Progenitor cell of endocrine pancreas (in vitro differentiated cells): ENCODE data around the gene TBK1. TPM values are rescaled to one million over a fixed set of nuclear protein-coding genes. Genes with fewer than 3 reads are reported as not detected.

Experiments
- DNase-seq: peaks from one replicate; pipeline ENCODE4 v3.0.0; 2021; ENCODE audit warnings: low spot score; ENCODE audit not compliant: unreplicated experiment
- H3K27ac Mint-ChIP-seq: 2 replicates; pipeline ENCODE4 v1.8.0; 2021; ENCODE audit warnings: mild to moderate bottlenecking, moderate library complexity, mixed read lengths
- H3K27me3 Mint-ChIP-seq: 2 replicates; pipeline ENCODE4 v1.8.0; 2021; ENCODE audit warnings: mixed read lengths
- H3K36me3 Mint-ChIP-seq: 2 replicates; pipeline ENCODE4 v1.8.0; 2022; ENCODE audit warnings: mixed read lengths; ENCODE audit not compliant: insufficient read depth
- H3K4me1 Mint-ChIP-seq: 2 replicates; pipeline ENCODE4 v1.8.0; 2021; ENCODE audit warnings: low read depth, mixed read lengths
- H3K4me3 Mint-ChIP-seq: 2 replicates; pipeline ENCODE4 v1.8.0; 2021; ENCODE audit warnings: low read depth, mild to moderate bottlenecking, moderate library complexity, mixed read lengths
- H3K9me3 Mint-ChIP-seq: 2 replicates; pipeline ENCODE4 v1.8.0; 2021; ENCODE audit warnings: low read depth, mixed read lengths
- total RNA-seq: library from RNA; stranded (reverse); gene quantifications from 2 replicates; pipeline ENCODE4 v1.2.1, GENCODE V29; 2021
- TF ChIP-seq, protein P1 (sequence below): fragments of 200-600 bp; sonication (generic); IDR thresholded peaks from one replicate; pipeline ENCODE4 v1.5.0; 2021; ENCODE audit warnings: antibody characterized with exemption, mild to moderate bottlenecking; ENCODE audit not compliant: unreplicated experiment

TBK1 gene
- total RNA-seq, 1 donor from 2014 or later, result 20.4 TPM

DNA sequence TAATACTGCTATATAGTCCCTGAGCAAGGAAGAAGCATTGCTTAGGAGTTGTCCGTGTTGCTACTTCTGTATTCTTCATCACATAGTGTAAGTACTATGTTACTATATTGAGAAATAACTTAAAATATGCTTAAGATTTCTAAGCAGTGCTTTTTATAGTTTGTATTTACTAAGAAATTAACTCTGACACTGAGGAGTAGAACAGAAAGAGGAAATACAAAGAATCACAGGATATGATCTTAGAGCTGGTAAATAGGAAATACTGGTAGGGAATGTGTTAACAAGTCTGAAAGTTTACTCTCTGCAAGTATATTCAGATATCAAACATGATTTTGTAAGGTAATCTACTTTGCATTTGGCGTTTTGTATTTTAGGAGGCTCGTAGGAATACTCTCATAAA, 32.2 kb upstream of the TBK1 start:
- Mint-ChIP-seq H3K27me3 (no peaks in the 10 kb centered on the region), H3K9me3 (no peaks in the 10 kb centered on the region), H3K4me1 (no peaks in the 10 kb centered on the region), H3K36me3 (peaks cover 18% of the 10 kb centered on the region), H3K4me3 (no peak overlapping the region), H3K27ac (no peak overlapping the region)
- DNase-seq, result no peak
- TF ChIP-seq, protein P1, sequence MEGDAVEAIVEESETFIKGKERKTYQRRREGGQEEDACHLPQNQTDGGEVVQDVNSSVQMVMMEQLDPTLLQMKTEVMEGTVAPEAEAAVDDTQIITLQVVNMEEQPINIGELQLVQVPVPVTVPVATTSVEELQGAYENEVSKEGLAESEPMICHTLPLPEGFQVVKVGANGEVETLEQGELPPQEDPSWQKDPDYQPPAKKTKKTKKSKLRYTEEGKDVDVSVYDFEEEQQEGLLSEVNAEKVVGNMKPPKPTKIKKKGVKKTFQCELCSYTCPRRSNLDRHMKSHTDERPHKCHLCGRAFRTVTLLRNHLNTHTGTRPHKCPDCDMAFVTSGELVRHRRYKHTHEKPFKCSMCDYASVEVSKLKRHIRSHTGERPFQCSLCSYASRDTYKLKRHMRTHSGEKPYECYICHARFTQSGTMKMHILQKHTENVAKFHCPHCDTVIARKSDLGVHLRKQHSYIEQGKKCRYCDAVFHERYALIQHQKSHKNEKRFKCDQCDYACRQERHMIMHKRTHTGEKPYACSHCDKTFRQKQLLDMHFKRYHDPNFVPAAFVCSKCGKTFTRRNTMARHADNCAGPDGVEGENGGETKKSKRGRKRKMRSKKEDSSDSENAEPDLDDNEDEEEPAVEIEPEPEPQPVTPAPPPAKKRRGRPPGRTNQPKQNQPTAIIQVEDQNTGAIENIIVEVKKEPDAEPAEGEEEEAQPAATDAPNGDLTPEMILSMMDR, result no peak

DNA sequence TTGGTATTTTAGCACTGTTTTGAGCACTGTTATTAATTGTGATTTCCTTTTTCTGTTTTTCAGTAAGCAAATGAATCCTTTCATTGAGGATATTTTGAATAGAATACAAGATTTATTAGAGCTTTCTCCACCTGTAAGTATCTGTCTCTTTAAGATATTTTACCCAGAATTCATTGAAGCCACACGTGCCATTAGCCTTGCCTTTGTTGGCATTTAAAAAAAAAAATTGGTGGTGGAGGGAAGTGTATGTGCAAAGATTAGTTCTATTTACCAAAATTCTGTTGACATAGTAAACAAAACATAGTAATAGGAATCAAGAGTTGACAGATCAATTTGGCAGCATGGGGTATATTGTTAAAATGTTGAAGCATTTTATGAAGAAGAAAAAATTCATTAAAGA, 23.9 kb upstream of the TBK1 start:
- no peaks in the 10 kb centered on the region for H3K27me3 Mint-ChIP-seq
- peaks cover 3% of the 10 kb centered on the region for H3K4me1 Mint-ChIP-seq
- no peak overlapping the region for H3K27ac Mint-ChIP-seq
- H3K9me3 Mint-ChIP-seq, result no peaks in the 10 kb centered on the region
- H3K4me3 Mint-ChIP-seq, result no peak overlapping the region
- TF ChIP-seq, protein P1, result no peak
- peaks cover 36% of the 10 kb centered on the region for H3K36me3 Mint-ChIP-seq
- DNase-seq, result no peak

DNA sequence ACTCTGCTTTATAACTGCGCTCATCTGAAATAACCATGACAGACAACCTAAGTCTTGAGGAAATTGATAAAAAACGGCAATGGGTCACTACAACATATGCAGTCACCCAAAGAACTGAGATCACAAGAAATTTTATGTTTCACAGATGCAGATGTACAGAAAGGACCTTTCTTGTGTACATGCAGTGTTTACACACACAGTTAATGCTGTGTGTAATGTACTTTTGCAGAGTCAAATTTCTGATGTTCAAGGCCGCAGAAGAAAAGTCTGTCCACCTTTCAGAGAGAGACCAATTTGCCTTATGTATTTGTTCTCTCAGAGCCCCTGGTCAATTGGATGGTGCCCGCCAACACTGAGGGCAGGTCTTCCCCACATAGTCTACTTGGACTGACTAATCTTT, 23.0 kb upstream of the TBK1 start:
- Mint-ChIP-seq H3K9me3 (no peaks in the 10 kb centered on the region), H3K27ac (no peak overlapping the region), H3K27me3 (no peaks in the 10 kb centered on the region), H3K36me3 (peaks cover 37% of the 10 kb centered on the region), H3K4me1 (peaks cover 3% of the 10 kb centered on the region), H3K4me3 (no peak overlapping the region)
- DNase-seq, result no peak
- TF ChIP-seq, protein P1, result no peak

DNA sequence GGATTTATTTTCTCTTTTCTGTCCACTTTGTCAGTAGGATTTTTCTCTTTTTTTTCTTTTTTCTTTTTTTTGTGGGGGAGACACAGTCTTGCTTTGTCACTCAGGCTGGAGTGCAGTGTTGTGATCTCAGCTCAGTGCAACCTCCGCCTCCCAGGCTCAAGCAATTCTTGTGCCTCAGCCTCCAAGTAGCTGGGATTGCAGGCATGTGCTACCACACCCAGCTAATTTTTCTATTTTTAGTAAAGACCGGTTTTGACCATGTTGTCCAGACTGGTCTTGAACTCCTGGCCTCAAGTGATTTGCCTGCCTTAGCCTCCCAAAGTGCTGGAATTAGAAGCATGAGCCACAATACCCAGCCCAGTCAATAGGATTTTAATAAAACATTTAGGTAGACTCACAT, 21.0 kb upstream of the TBK1 start:
- TF ChIP-seq, protein P1, result no peak
- Mint-ChIP-seq H3K4me3 (no peak overlapping the region), H3K36me3 (peaks cover 36% of the 10 kb centered on the region), H3K27me3 (no peaks in the 10 kb centered on the region), H3K9me3 (no peaks in the 10 kb centered on the region), H3K27ac (no peak overlapping the region), H3K4me1 (peaks cover 3% of the 10 kb centered on the region)
- no peak for DNase-seq

DNA sequence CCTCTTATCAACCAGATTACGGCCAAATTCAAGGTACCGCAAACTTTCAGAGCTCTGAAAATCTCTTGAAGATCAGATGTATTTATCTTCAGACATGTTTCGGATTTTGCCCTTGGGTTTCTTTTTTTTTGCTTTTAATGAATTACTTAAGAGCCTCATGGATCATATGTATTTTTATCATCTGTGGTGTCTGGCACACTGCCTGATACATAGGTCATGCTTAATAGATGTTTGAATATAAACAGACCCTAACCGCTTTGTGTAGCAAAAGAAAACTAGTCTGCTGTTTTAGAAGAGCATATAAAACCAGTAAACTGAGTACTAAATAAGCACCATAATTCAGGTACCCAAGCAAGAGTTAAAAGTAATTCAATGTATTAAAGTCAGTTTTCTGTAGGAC, 20.1 kb upstream of the TBK1 start:
- H3K36me3 Mint-ChIP-seq, result peaks cover 38% of the 10 kb centered on the region

More for the DNA sequence above, 20.1 kb upstream of the TBK1 start:
- Mint-ChIP-seq H3K4me3 (no peak overlapping the region), H3K27me3 (no peaks in the 10 kb centered on the region), H3K4me1 (peaks cover 3% of the 10 kb centered on the region), H3K27ac (no peak overlapping the region), H3K9me3 (no peaks in the 10 kb centered on the region)
- TF ChIP-seq, protein P1, result no peak
- no peak for DNase-seq
